Neural cell (in vitro differentiated cells): ENCODE measurements around the gene THADA. TPM values are rescaled to one million over a fixed set of nuclear protein-coding genes. Genes with fewer than 3 reads are reported as not detected.

Experiments
- H2AFZ ChIP-seq: fragments of 200-600, 300-800 bp; sonication (generic), shearing (Covaris generic); 2 replicates; pipeline ENCODE4 v1.6.0; 2014; ENCODE audit warnings: low read depth, mild to moderate bottlenecking, antibody characterized with exemption, low read length, moderate library complexity
- H3F3A ChIP-seq: fragments of 200-600 bp; shearing (Covaris generic); 2 replicates; pipeline ENCODE4 v1.6.1; 2016; ENCODE audit warnings: mild to moderate bottlenecking, moderate library complexity, mixed read lengths, antibody characterized with exemption, low read length; ENCODE audit not compliant: insufficient read depth, poor library complexity, severe bottlenecking
- H3K27ac ChIP-seq: fragments of 200-600, 300-800 bp; sonication (generic), shearing (Covaris generic); 2 replicates; pipeline ENCODE4 v1.5.1; 2014; ENCODE audit warnings: mild to moderate bottlenecking, low read length, moderate library complexity
- H3K27me3 ChIP-seq: fragments of 300-800, 200-600 bp; sonication (generic), shearing (Covaris generic); 2 replicates; pipeline ENCODE4 v1.6.0; 2014; ENCODE audit warnings: mild to moderate bottlenecking, low read depth, low read length, moderate library complexity; ENCODE audit not compliant: insufficient read depth
- H3K36me3 ChIP-seq: fragments of 300-800, 200-600 bp; sonication (generic), shearing (Covaris generic); 2 replicates; pipeline ENCODE4 v1.5.1; 2014; ENCODE audit warnings: mild to moderate bottlenecking, antibody characterized with exemption, low read length, moderate library complexity; ENCODE audit not compliant: insufficient read depth
- H3K4me2 ChIP-seq: fragments of 300-800, 200-600 bp; sonication (generic), shearing (Covaris generic); 2 replicates; pipeline ENCODE4 v1.6.0; 2014; ENCODE audit warnings: mild to moderate bottlenecking, low read length
- H3K4me3 ChIP-seq: fragments of 300-800, 200-600 bp; sonication (generic), shearing (Covaris generic); 2 replicates; pipeline ENCODE4 v1.5.1; 2014; ENCODE audit warnings: mild to moderate bottlenecking, low read length, moderate library complexity
- H3K79me2 ChIP-seq: fragments of 200-600 bp; shearing (Covaris generic); replicated peaks from 2 replicates; pipeline ENCODE4 v1.6.0; 2014; ENCODE audit warnings: mild to moderate bottlenecking, low read length, moderate library complexity; ENCODE audit not compliant: insufficient read depth
- H3K9ac ChIP-seq: fragments of 300-800, 200-600 bp; sonication (generic), shearing (Covaris generic); 2 replicates; pipeline ENCODE4 v1.6.1; 2016; ENCODE audit warnings: mild to moderate bottlenecking, low read length, mixed read lengths
- H3K9me2 ChIP-seq: fragments of 200-600 bp; shearing (Covaris generic); 2 replicates; pipeline ENCODE4 v1.6.1; 2016; ENCODE audit warnings: mild to moderate bottlenecking, low read length, mixed read lengths; ENCODE audit not compliant: insufficient read depth
- H3K9me3 ChIP-seq: fragments of 200-600, 300-800 bp; sonication (generic), shearing (Covaris generic); 2 replicates; pipeline ENCODE4 v1.6.1; 2016; ENCODE audit warnings: mild to moderate bottlenecking, mixed run types, low read length, moderate library complexity, mixed read lengths
- H4K20me1 ChIP-seq: fragments of 200-600 bp; shearing (Covaris generic); 2 replicates; pipeline ENCODE4 v1.6.1; 2016; ENCODE audit warnings: mild to moderate bottlenecking, mixed run types; ENCODE audit not compliant: insufficient read depth
- CTCF ChIP-seq: fragments of 450-650 bp; IDR thresholded peaks from 2 replicates; pipeline ENCODE4 v1.5.1; 2014; ENCODE audit warnings: antibody characterized with exemption, mild to moderate bottlenecking, moderate library complexity; ENCODE audit not compliant: poor library complexity, severe bottlenecking
- EP300 ChIP-seq: fragments of 450-650 bp; conservative IDR thresholded peaks from 2 replicates; pipeline ENCODE4 v1.6.1; 2014; ENCODE audit warnings: antibody characterized with exemption, mild to moderate bottlenecking, moderate library complexity; ENCODE audit not compliant: poor library complexity, severe bottlenecking
- EZH2 ChIP-seq: fragments of 200-600, 300-800 bp; shearing (Covaris generic), sonication (generic); IDR thresholded peaks from 2 replicates; pipeline ENCODE4 v1.6.1; 2014; ENCODE audit warnings: antibody characterized with exemption, low read length, borderline replicate concordance, mild to moderate bottlenecking; ENCODE audit not compliant: insufficient read depth, poor library complexity, severe bottlenecking
- MXI1 ChIP-seq: fragments of 450-650 bp; conservative IDR thresholded peaks from 2 replicates; pipeline ENCODE4 v1.6.1; 2014; ENCODE audit warnings: antibody characterized with exemption, mild to moderate bottlenecking; ENCODE audit not compliant: poor library complexity, severe bottlenecking
- POLR2AphosphoS5 ChIP-seq: IDR thresholded peaks from 2 replicates; pipeline ENCODE4 v1.6.1; 2012
- RAD21 ChIP-seq: fragments of 450-650 bp; conservative IDR thresholded peaks from 2 replicates; pipeline ENCODE4 v1.6.1; 2014; ENCODE audit warnings: antibody characterized with exemption, mild to moderate bottlenecking, moderate library complexity
- REST ChIP-seq: IDR thresholded peaks from 2 replicates; pipeline ENCODE4 v1.6.1; 2012; ENCODE audit warnings: borderline replicate concordance
- SMC3 ChIP-seq: fragments of 450-650 bp; conservative IDR thresholded peaks from 2 replicates; pipeline ENCODE4 v1.6.1; 2014; ENCODE audit warnings: antibody characterized with exemption, mild to moderate bottlenecking, moderate library complexity; ENCODE audit not compliant: poor library complexity
- TAF1 ChIP-seq: IDR thresholded peaks from 2 replicates; pipeline ENCODE4 v1.6.1; 2012; ENCODE audit warnings: low read depth
- polyA plus RNA-seq: library from polyadenylated mRNA; depleted of rRNA; stranded (reverse); fragments of >200 nt; gene quantifications from 2 replicates; pipeline ENCODE4 v1.2.3, GENCODE V29; 2014

Gene THADA
- polyA plus RNA-seq, 1 donor from 2014 or later = 8.5 TPM

- Histone ChIP-seq H3K9ac (no peak overlapping the region), H3K27ac (no peak overlapping the region), H3F3A (no peaks in the 10 kb centered on the region), H3K79me2 (no peaks in the 10 kb centered on the region), H3K4me3 (no peak overlapping the region), H2AFZ (no peak overlapping the region), H3K27me3 (no peaks in the 10 kb centered on the region), H4K20me1 (no peaks in the 10 kb centered on the region), H3K9me3 (no peaks in the 10 kb centered on the region), H3K4me2 (no peak overlapping the region), H3K36me3 (no peaks in the 10 kb centered on the region), H3K9me2 (no peaks in the 10 kb centered on the region)
- TF ChIP-seq TAF1 (no peak), EZH2 (no peak), CTCF (no peak), SMC3 (no peak), EP300 (no peak), REST (no peak), RAD21 (no peak), MXI1 (no peak), POLR2AphosphoS5 (no peak)
Observed at GRCh38 chr2:43437363-43437762, 158.5 kb downstream of the THADA start.

- Histone ChIP-seq H3K9ac (no peak overlapping the region), H3K36me3 (no peaks in the 10 kb centered on the region), H3K79me2 (no peaks in the 10 kb centered on the region), H3K4me2 (no peak overlapping the region), H3K9me3 (no peaks in the 10 kb centered on the region), H3K27me3 (no peaks in the 10 kb centered on the region), H4K20me1 (no peaks in the 10 kb centered on the region), H3K4me3 (no peak overlapping the region), H3F3A (no peaks in the 10 kb centered on the region), H2AFZ (no peak overlapping the region), H3K9me2 (no peaks in the 10 kb centered on the region), H3K27ac (no peak overlapping the region)
- TF ChIP-seq SMC3 (no peak), CTCF (no peak), EZH2 (no peak), TAF1 (no peak), EP300 (no peak), POLR2AphosphoS5 (no peak), RAD21 (no peak), REST (no peak), MXI1 (no peak)
Observed at GRCh38 chr2:43436431-43436830, 159.4 kb downstream of the THADA start.
